ENCODE data around the gene CFAP45. TPM values are rescaled to one million over a fixed set of nuclear protein-coding genes. Genes with fewer than 3 reads are reported as not detected.
A peak's percentile ranks its signal among the peaks of the same experiment; 100 is the strongest.

CFAP45 gene
- total RNA-seq, 2 donors from 2014 or later = 0.49 to 0.55 TPM

- peaks cover 70% of the 10 kb centered on the region for H3K4me1 Mint-ChIP-seq
- TF ChIP-seq CTCF (conservative IDR thresholded peaks at IDR 0.05) = no peak
Measured at GRCh38 chr1:159919236-159919865, 19.4 kb upstream of the CFAP45 start.

GRCh38 chr1:159918352-159919200 is 18.6 kb upstream of the CFAP45 start:
- no peak for TF ChIP-seq CTCF (conservative IDR thresholded peaks at IDR 0.05)
- Histone ChIP-seq H3K36me3 (ENCODE audit: control insufficient read depth, insufficient read depth, low read length) (peaks cover 51% of the 10 kb centered on the region), H3K4me3 (ENCODE audit: low read length) (no peak overlapping the region), H3K27me3 (ENCODE audit: control insufficient read depth, insufficient read depth, low read length, poor library complexity, severe bottlenecking) (no peaks in the 10 kb centered on the region), H3K9ac (ENCODE audit: extremely low read depth, low read length, poor library complexity, severe bottlenecking) (no peak overlapping the region), H3K27ac (ENCODE audit: low read depth, low read length) (no peak overlapping the region), H3K4me1 (ENCODE audit: control insufficient read depth, insufficient read depth, low read length) (peaks cover 38% of the 10 kb centered on the region), H3K9me3 (ENCODE audit: control insufficient read depth, low read length) (no peaks in the 10 kb centered on the region)
- Mint-ChIP-seq H3K4me1 (peaks cover 71% of the 10 kb centered on the region), H3K4me3 (no peak overlapping the region), H3K9me3 (no peaks in the 10 kb centered on the region), H3K36me3 (ENCODE audit: low read depth) (peaks cover 33% of the 10 kb centered on the region), H3K27me3 (ENCODE audit: insufficient read depth) (no peaks in the 10 kb centered on the region), H3K27ac (peak overlapping the region; percentile 9)
- 90 to 97% methylated on average over 4 to 13 of the region's 13 CpGs for WGBS, 2 experiments (ENCODE audit: insufficient coverage in 1 of 2, insufficient read length in 1 of 2)
- no peak for DNase-seq

More at GRCh38 chr1:159919236-159919865, 19.4 kb upstream of the CFAP45 start:
- H3K9me3 Mint-ChIP-seq = no peaks in the 10 kb centered on the region
- H3K27me3 ChIP-seq (ENCODE audit: control insufficient read depth, insufficient read depth, low read length, poor library complexity, severe bottlenecking) = no peaks in the 10 kb centered on the region
- no peak for DNase-seq
- H3K36me3 Mint-ChIP-seq (ENCODE audit: low read depth) = peaks cover 33% of the 10 kb centered on the region
- peaks cover 32% of the 10 kb centered on the region for H3K4me1 ChIP-seq (ENCODE audit: control insufficient read depth, insufficient read depth, low read length)
- H3K9me3 ChIP-seq (ENCODE audit: control insufficient read depth, low read length) = no peaks in the 10 kb centered on the region
- H3K4me3 ChIP-seq (ENCODE audit: low read length) = no peak overlapping the region
- 94 to 100% methylated on average over 8 to 10 of the region's 10 CpGs for WGBS, 2 experiments (ENCODE audit: insufficient coverage in 1 of 2, insufficient read length in 1 of 2)
- no peak overlapping the region for H3K4me3 Mint-ChIP-seq
- H3K27ac Mint-ChIP-seq = no peak overlapping the region
- no peak overlapping the region for H3K9ac ChIP-seq (ENCODE audit: extremely low read depth, low read length, poor library complexity, severe bottlenecking)
- no peak overlapping the region for H3K27ac ChIP-seq (ENCODE audit: low read depth, low read length)
- no peaks in the 10 kb centered on the region for H3K27me3 Mint-ChIP-seq (ENCODE audit: insufficient read depth)
- H3K36me3 ChIP-seq (ENCODE audit: control insufficient read depth, insufficient read depth, low read length) = peaks cover 51% of the 10 kb centered on the region

GRCh38 chr1:159917533-159918351 is 17.8 kb upstream of the CFAP45 start:
- Histone ChIP-seq H3K36me3 (ENCODE audit: control insufficient read depth, insufficient read depth, low read length) (peaks cover 51% of the 10 kb centered on the region), H3K27me3 (ENCODE audit: control insufficient read depth, insufficient read depth, low read length, poor library complexity, severe bottlenecking) (no peaks in the 10 kb centered on the region), H3K4me3 (ENCODE audit: low read length) (no peak overlapping the region), H3K27ac (ENCODE audit: low read depth, low read length) (no peak overlapping the region), H3K4me1 (ENCODE audit: control insufficient read depth, insufficient read depth, low read length) (peaks cover 35% of the 10 kb centered on the region), H3K9me3 (ENCODE audit: control insufficient read depth, low read length) (no peaks in the 10 kb centered on the region), H3K9ac (ENCODE audit: extremely low read depth, low read length, poor library complexity, severe bottlenecking) (no peak overlapping the region)
- peak overlapping the region; percentile 88 for H3K27ac Mint-ChIP-seq
- 91 to 93% methylated on average over 3 to 5 of the region's 5 CpGs for WGBS, 2 experiments (ENCODE audit: insufficient coverage in 1 of 2, insufficient read length in 1 of 2)
- no peaks in the 10 kb centered on the region for H3K27me3 Mint-ChIP-seq (ENCODE audit: insufficient read depth)
- H3K4me1 Mint-ChIP-seq = peaks cover 70% of the 10 kb centered on the region
- peaks cover 33% of the 10 kb centered on the region for H3K36me3 Mint-ChIP-seq (ENCODE audit: low read depth)
- no peak for TF ChIP-seq CTCF (conservative IDR thresholded peaks at IDR 0.05)
- peak; percentile 72 for DNase-seq
- no peak overlapping the region for H3K4me3 Mint-ChIP-seq
- no peaks in the 10 kb centered on the region for H3K9me3 Mint-ChIP-seq

All from endodermal cell (in vitro differentiated cells).